OCI-LY1 (cell line): ENCODE results near the gene SERF2.
"Not testable (repeated sequence)": the region's sequence is repeated elsewhere in the genome, so short reads cannot be mapped to it uniquely, and the experiment has no call there.

Experiments used
- H2AFZ ChIP-seq: fragments of 200-600 bp; sonication (generic), shearing (Covaris generic); 2 replicates; pipeline ENCODE4 v1.6.0; 2014; ENCODE audit warnings: antibody characterized with exemption, mild to moderate bottlenecking, low read length
- H3F3A ChIP-seq: fragments of 200-600 bp; sonication (generic), shearing (Covaris generic); 2 replicates; pipeline ENCODE4 v1.6.0; 2014; ENCODE audit warnings: mild to moderate bottlenecking, antibody characterized with exemption, low read length, moderate library complexity; ENCODE audit not compliant: insufficient read depth
- H3K27ac ChIP-seq: fragments of 200-600 bp; sonication (generic); 2 replicates; pipeline ENCODE4 v1.5.1; 2014; ENCODE audit warnings: low read length, mixed run types, mild to moderate bottlenecking, low read depth; ENCODE audit not compliant: poor library complexity, severe bottlenecking
- H3K27me3 ChIP-seq: fragments of 200-600 bp; sonication (generic); 2 replicates; pipeline ENCODE4 v1.6.0; 2014; ENCODE audit warnings: antibody characterized with exemption, mild to moderate bottlenecking, low read length, moderate library complexity; ENCODE audit not compliant: insufficient read depth
- H3K36me3 ChIP-seq: fragments of 200-600 bp; sonication (generic); 2 replicates; pipeline ENCODE4 v1.6.1; 2014; ENCODE audit warnings: mild to moderate bottlenecking, antibody characterized with exemption, low read length, moderate library complexity, mixed read lengths; ENCODE audit not compliant: insufficient read depth
- H3K4me1 ChIP-seq: fragments of 200-600 bp; sonication (generic); 2 replicates; pipeline ENCODE4 v1.5.1; 2014; ENCODE audit warnings: mild to moderate bottlenecking, low read length, moderate library complexity; ENCODE audit not compliant: insufficient read depth, severe bottlenecking
- H3K4me2 ChIP-seq: fragments of 200-600 bp; sonication (generic), shearing (Covaris generic); 2 replicates; pipeline ENCODE4 v1.6.1; 2014; ENCODE audit warnings: low read length
- H3K4me3 ChIP-seq: fragments of 200-600 bp; sonication (generic); 2 replicates; pipeline ENCODE4 v1.5.1; 2014; ENCODE audit warnings: low read length, low read depth, mild to moderate bottlenecking, mixed read lengths; ENCODE audit not compliant: poor library complexity, severe bottlenecking
- H3K79me2 ChIP-seq: fragments of 200-600 bp; shearing (Covaris generic); 2 replicates; pipeline ENCODE4 v1.6.1; 2016; ENCODE audit warnings: mixed run types, low read length, mixed read lengths; ENCODE audit not compliant: insufficient read depth
- H3K9ac ChIP-seq: fragments of 200-600 bp; sonication (generic), shearing (Covaris generic); 2 replicates; pipeline ENCODE4 v1.6.1; 2014; ENCODE audit warnings: mild to moderate bottlenecking, low read length, mixed read lengths
- H3K9me2 ChIP-seq: fragments of 200-600 bp; sonication (generic), shearing (Covaris generic); 2 replicates; pipeline ENCODE4 v1.6.1; 2014; ENCODE audit warnings: low read depth, mild to moderate bottlenecking, low read length, mixed read lengths
- H3K9me3 ChIP-seq: fragments of 200-600 bp; shearing (Covaris generic); 2 replicates; pipeline ENCODE4 v1.6.1; 2014; ENCODE audit warnings: low read length, mixed read lengths
- H4K20me1 ChIP-seq: fragments of 200-600 bp; sonication (generic), shearing (Covaris generic); 2 replicates; pipeline ENCODE4 v1.6.0; 2016; ENCODE audit warnings: mild to moderate bottlenecking, low read length; ENCODE audit not compliant: insufficient read depth
- CTCF ChIP-seq: fragments of 200-600 bp; sonication (generic), shearing (Covaris generic); IDR thresholded peaks from 2 replicates; pipeline ENCODE4 v1.5.1; 2017; ENCODE audit warnings: mild to moderate bottlenecking, antibody characterized with exemption, low read length, moderate library complexity, mixed read lengths
- EZH2 ChIP-seq: fragments of 200-600 bp; sonication (generic), shearing (Covaris generic); IDR thresholded peaks from 2 replicates; pipeline ENCODE4 v1.8.0; 2017; ENCODE audit warnings: borderline replicate concordance, mixed run types, mild to moderate bottlenecking, antibody characterized with exemption, low read length, moderate library complexity, mixed read lengths

The SERF2 gene

GRCh38 chr15:43826508-43827341 is 34.6 kb downstream of the SERF2 start, which contains the start of gene WDR76:
Gene WDR76 (plus strand): TSS chr15:43827002. CDS start chr15:43827033, 31 bp downstream.
- H3K27me3 ChIP-seq = no peaks in the 10 kb centered on the region
- TF ChIP-seq EZH2 = no peak
- TF ChIP-seq CTCF = no peak
- H3K36me3 ChIP-seq = peaks cover 40% of the 10 kb centered on the region
- H3K27ac ChIP-seq = peak within 1 kb of the TSS; percentile 81
- H3K9ac ChIP-seq = peak within 1 kb of the TSS; percentile 88
- H3K4me3 ChIP-seq = peak within 1 kb of the TSS; percentile 80
- H3K9me3 ChIP-seq = no peaks in the 10 kb centered on the region
- H4K20me1 ChIP-seq = no peaks in the 10 kb centered on the region
- no peak within 1 kb of the TSS for H2AFZ ChIP-seq
- peak within 1 kb of the TSS; percentile 90 for H3K4me2 ChIP-seq
- H3F3A ChIP-seq = no peaks in the 10 kb centered on the region
- no peaks in the 10 kb centered on the region for H3K9me2 ChIP-seq
- H3K4me1 ChIP-seq = peaks cover 67% of the 10 kb centered on the region
- peaks cover 74% of the 10 kb centered on the region for H3K79me2 ChIP-seq

GRCh38 chr15:43828061-43828657 is 36.0 kb downstream of the SERF2 start:
- Histone ChIP-seq H3K27ac (peak overlapping the region; percentile 81), H3K4me2 (peak overlapping the region; percentile 90), H3K9me3 (no peaks in the 10 kb centered on the region), H3K27me3 (no peaks in the 10 kb centered on the region), H3K36me3 (peaks cover 51% of the 10 kb centered on the region), H3K9ac (peak overlapping the region; percentile 88), H3K4me1 (peaks cover 68% of the 10 kb centered on the region), H3F3A (no peaks in the 10 kb centered on the region), H3K79me2 (peaks cover 72% of the 10 kb centered on the region), H3K4me3 (peak overlapping the region; percentile 80), H3K9me2 (no peaks in the 10 kb centered on the region), H2AFZ (no peak overlapping the region), H4K20me1 (no peaks in the 10 kb centered on the region)
- TF ChIP-seq EZH2 (no peak), CTCF (no peak)

- Histone ChIP-seq H3K79me2 (peaks cover 59% of the 10 kb centered on the region), H3K9ac (peak overlapping the region; percentile 88; the same call in 1 of the 2 replicates), H3K4me2 (peak overlapping the region; percentile 90), H3K4me3 (peak overlapping the region; percentile 80), H3K4me1 (peaks cover 57% of the 10 kb centered on the region), H3K36me3 (peaks cover 70% of the 10 kb centered on the region), H3K27ac (peak overlapping the region; percentile 81)
- not testable (repeated sequence) for H4K20me1 ChIP-seq, H3K9me3 ChIP-seq, H3F3A ChIP-seq, H2AFZ ChIP-seq, H3K27me3 ChIP-seq, H3K9me2 ChIP-seq
Measured at GRCh38 chr15:43829951-43830540, 37.9 kb downstream of the SERF2 start.

GRCh38 chr15:43830691-43831275 is 38.7 kb downstream of the SERF2 start:
- H3K27me3 ChIP-seq, H2AFZ ChIP-seq, H3F3A ChIP-seq, H3K9me3 ChIP-seq, H4K20me1 ChIP-seq, H3K9me2 ChIP-seq: not testable (repeated sequence)
- Histone ChIP-seq H3K4me1 (peaks cover 52% of the 10 kb centered on the region), H3K27ac (peak overlapping the region; percentile 81), H3K36me3 (peaks cover 77% of the 10 kb centered on the region), H3K79me2 (peaks cover 59% of the 10 kb centered on the region), H3K4me2 (peak overlapping the region; percentile 90), H3K9ac (peak overlapping the region; percentile 36; the same call in 1 of the 2 replicates), H3K4me3 (peak overlapping the region; percentile 80)

GRCh38 chr15:43831519-43832052 is 39.5 kb downstream of the SERF2 start:
- H2AFZ ChIP-seq, H3K9me2 ChIP-seq, H4K20me1 ChIP-seq, H3K27me3 ChIP-seq, H3F3A ChIP-seq, H3K9me3 ChIP-seq: not testable (repeated sequence)
- H3K4me2 ChIP-seq = peak overlapping the region; percentile 90
- H3K36me3 ChIP-seq = peaks cover 85% of the 10 kb centered on the region
- H3K27ac ChIP-seq = peak overlapping the region; percentile 81
- peak overlapping the region; percentile 80 for H3K4me3 ChIP-seq
- H3K9ac ChIP-seq = peak overlapping the region; percentile 36; the same call in 1 of the 2 replicates
- peaks cover 47% of the 10 kb centered on the region for H3K4me1 ChIP-seq
- H3K79me2 ChIP-seq = peaks cover 59% of the 10 kb centered on the region
